A549 (cell line): ENCODE measurements around the gene SSC4D.

Experiments
- CEBPB ChIP-seq, 2 experiments: fragments of >200 bp in 1 of 2; sonication (Bioruptor Twin) in 1 of 2; formaldehyde crosslinking in 1 of 2; IDR thresholded peaks; 2 replicates each; pipeline ENCODE4 v1.6.1; 2012 to 2016
- HEYL ChIP-seq: fragments of 250-450 bp; sonication (Bioruptor Pico); IDR thresholded peaks from 2 replicates; pipeline ENCODE4 v1.8.0; 2021; ENCODE audit warnings: mild to moderate bottlenecking, moderate library complexity
- KDM1A ChIP-seq: fragments of 200-600 bp; sonication (generic); IDR thresholded peaks from 2 replicates; pipeline ENCODE4 v1.6.1; 2016; ENCODE audit warnings: low read depth, mild to moderate bottlenecking
- MAFK ChIP-seq: fragments of 450-650 bp; IDR thresholded peaks from 2 replicates; pipeline ENCODE4 v1.6.1; 2014; ENCODE audit not compliant: partially characterized antibody
- MAZ ChIP-seq: fragments of 150-350 bp; IDR thresholded peaks from 2 replicates; pipeline ENCODE4 v1.6.1; 2014; ENCODE audit warnings: antibody characterized with exemption, low read depth, low read length, borderline replicate concordance
- NR3C1 ChIP-seq: fragments of >200 bp; sonication (Bioruptor Twin); formaldehyde crosslinking; IDR thresholded peaks from 3 replicates; pipeline ENCODE4 v1.6.1; 2017
- POLR2A ChIP-seq: IDR thresholded peaks from 2 replicates; pipeline ENCODE4 v1.6.1; 2012; ENCODE audit warnings: mild to moderate bottlenecking, low read length
- RCOR1 ChIP-seq: fragments of 150-350 bp; IDR thresholded peaks from 2 replicates; pipeline ENCODE4 v1.6.1; 2014; ENCODE audit warnings: antibody characterized with exemption, low read length, low read depth
- ZFP36 ChIP-seq: fragments of 450-650 bp; IDR thresholded peaks from 2 replicates; pipeline ENCODE4 v1.6.1; 2014; ENCODE audit warnings: borderline replicate concordance; ENCODE audit not compliant: partially characterized antibody
- ZNF302 ChIP-seq: fragments of 250-450 bp; sonication (Bioruptor Pico); IDR thresholded peaks from 2 replicates; pipeline ENCODE4 v1.9.0; 2021; ENCODE audit warnings: inconsistent platforms, mild to moderate bottlenecking, moderate library complexity
- ZSCAN20 ChIP-seq: fragments of 250-450 bp; sonication (Bioruptor Pico); IDR thresholded peaks from 2 replicates; pipeline ENCODE4 v1.8.0; 2022; ENCODE audit warnings: mild to moderate bottlenecking, moderate library complexity
- TF ChIP-seq, protein P1 (sequence below): fragments of >200 bp; sonication (Bioruptor Twin); formaldehyde crosslinking; IDR thresholded peaks from 3 replicates; pipeline ENCODE4 v1.5.1; 2016
- TF ChIP-seq, protein P2 (sequence below): fragments of 250-450 bp; sonication (Bioruptor Pico); IDR thresholded peaks from 2 replicates; pipeline ENCODE4 v1.5.0; 2021; ENCODE audit warnings: mild to moderate bottlenecking, moderate library complexity, borderline replicate concordance
- TF ChIP-seq, protein P3 (sequence below): fragments of 450-650 bp; IDR thresholded peaks from 2 replicates; pipeline ENCODE4 v1.6.1; 2014; ENCODE audit warnings: antibody characterized with exemption

DNA sequence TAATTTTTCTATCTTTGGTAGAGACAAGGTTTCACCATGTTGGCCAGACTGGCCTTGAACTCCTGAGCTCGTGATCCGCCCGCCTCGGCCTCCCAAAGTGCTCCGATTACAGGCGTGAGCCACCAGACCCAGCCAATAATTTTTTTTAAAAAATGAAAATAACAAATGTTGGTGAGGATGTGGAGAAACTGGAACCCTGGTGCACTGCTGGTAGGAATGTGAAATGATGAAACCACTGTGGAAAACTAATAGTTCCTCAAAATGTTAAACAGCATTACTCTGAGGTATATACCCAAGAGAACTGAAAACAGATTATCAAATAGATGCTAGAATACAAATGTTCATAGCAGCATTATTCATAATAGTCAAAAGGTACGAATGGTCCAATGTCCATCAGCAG, 27.7 kb downstream of the SSC4D start:
- TF ChIP-seq ZFP36 (no peak), POLR2A (no peak), MAZ (no peak), HEYL (CRISPR knock-in tag) (no peak), ZNF302 (CRISPR knock-in tag) (no peak), RCOR1 (no peak), NR3C1 (no peak), KDM1A (no peak), MAFK (no peak), ZSCAN20 (CRISPR knock-in tag) (no peak), CEBPB (IDR thresholded peaks at IDR 0.05) (no peak)
- TF ChIP-seq, protein P1, sequence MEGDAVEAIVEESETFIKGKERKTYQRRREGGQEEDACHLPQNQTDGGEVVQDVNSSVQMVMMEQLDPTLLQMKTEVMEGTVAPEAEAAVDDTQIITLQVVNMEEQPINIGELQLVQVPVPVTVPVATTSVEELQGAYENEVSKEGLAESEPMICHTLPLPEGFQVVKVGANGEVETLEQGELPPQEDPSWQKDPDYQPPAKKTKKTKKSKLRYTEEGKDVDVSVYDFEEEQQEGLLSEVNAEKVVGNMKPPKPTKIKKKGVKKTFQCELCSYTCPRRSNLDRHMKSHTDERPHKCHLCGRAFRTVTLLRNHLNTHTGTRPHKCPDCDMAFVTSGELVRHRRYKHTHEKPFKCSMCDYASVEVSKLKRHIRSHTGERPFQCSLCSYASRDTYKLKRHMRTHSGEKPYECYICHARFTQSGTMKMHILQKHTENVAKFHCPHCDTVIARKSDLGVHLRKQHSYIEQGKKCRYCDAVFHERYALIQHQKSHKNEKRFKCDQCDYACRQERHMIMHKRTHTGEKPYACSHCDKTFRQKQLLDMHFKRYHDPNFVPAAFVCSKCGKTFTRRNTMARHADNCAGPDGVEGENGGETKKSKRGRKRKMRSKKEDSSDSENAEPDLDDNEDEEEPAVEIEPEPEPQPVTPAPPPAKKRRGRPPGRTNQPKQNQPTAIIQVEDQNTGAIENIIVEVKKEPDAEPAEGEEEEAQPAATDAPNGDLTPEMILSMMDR = no peak
- TF ChIP-seq, protein P2, sequence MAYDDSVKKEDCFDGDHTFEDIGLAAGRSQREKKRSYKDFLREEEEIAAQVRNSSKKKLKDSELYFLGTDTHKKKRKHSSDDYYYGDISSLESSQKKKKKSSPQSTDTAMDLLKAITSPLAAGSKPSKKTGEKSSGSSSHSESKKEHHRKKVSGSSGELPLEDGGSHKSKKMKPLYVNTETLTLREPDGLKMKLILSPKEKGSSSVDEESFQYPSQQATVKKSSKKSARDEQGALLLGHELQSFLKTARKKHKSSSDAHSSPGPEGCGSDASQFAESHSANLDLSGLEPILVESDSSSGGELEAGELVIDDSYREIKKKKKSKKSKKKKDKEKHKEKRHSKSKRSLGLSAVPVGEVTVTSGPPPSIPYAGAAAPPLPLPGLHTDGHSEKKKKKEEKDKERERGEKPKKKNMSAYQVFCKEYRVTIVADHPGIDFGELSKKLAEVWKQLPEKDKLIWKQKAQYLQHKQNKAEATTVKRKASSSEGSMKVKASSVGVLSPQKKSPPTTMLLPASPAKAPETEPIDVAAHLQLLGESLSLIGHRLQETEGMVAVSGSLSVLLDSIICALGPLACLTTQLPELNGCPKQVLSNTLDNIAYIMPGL = no peak
- TF ChIP-seq, protein P3, sequence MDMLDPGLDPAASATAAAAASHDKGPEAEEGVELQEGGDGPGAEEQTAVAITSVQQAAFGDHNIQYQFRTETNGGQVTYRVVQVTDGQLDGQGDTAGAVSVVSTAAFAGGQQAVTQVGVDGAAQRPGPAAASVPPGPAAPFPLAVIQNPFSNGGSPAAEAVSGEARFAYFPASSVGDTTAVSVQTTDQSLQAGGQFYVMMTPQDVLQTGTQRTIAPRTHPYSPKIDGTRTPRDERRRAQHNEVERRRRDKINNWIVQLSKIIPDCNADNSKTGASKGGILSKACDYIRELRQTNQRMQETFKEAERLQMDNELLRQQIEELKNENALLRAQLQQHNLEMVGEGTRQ = no peak
